GM12873 (cell line): ENCODE data around the gene TENM4.
A peak's percentile ranks its signal among the peaks of the same experiment; 100 is the strongest.

Source experiments
- TF ChIP-seq, protein P1 (sequence below): IDR thresholded peaks from 2 replicates; pipeline ENCODE4 v1.5.1; 2012; ENCODE audit warnings: low read depth, mild to moderate bottlenecking, moderate library complexity, low read length, control low read depth; ENCODE audit not compliant: insufficient read depth; ENCODE audit errors: missing control alignments

The TENM4 gene

DNA sequence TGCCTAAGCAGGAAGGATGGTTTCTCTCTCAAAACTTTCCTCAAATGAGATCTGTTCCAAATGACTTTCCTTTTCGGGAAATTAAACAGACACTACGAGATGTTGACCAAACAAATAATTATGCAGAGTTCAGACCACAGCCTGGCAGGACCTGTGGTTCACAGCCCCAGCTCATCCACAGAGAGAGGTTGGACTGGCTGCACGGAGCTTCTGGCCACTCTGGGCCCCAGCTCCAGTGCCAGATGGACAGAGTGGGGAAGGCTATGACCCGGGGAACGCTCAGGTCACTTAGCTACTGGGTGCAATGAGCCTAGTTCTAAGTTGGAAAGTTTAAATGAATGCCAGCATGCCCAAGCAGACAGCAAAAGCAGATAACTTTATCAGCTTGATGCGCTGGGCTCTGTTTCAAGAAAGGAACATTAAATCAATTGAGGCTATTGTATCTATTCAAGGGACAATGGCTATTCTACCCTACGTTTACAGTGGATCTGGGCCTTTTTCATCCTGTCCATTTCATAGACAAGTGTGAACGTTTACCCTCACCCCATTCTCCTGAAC, 710.5 kb downstream of the TENM4 start:
- TF ChIP-seq, protein P1, sequence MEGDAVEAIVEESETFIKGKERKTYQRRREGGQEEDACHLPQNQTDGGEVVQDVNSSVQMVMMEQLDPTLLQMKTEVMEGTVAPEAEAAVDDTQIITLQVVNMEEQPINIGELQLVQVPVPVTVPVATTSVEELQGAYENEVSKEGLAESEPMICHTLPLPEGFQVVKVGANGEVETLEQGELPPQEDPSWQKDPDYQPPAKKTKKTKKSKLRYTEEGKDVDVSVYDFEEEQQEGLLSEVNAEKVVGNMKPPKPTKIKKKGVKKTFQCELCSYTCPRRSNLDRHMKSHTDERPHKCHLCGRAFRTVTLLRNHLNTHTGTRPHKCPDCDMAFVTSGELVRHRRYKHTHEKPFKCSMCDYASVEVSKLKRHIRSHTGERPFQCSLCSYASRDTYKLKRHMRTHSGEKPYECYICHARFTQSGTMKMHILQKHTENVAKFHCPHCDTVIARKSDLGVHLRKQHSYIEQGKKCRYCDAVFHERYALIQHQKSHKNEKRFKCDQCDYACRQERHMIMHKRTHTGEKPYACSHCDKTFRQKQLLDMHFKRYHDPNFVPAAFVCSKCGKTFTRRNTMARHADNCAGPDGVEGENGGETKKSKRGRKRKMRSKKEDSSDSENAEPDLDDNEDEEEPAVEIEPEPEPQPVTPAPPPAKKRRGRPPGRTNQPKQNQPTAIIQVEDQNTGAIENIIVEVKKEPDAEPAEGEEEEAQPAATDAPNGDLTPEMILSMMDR, result no peak

DNA sequence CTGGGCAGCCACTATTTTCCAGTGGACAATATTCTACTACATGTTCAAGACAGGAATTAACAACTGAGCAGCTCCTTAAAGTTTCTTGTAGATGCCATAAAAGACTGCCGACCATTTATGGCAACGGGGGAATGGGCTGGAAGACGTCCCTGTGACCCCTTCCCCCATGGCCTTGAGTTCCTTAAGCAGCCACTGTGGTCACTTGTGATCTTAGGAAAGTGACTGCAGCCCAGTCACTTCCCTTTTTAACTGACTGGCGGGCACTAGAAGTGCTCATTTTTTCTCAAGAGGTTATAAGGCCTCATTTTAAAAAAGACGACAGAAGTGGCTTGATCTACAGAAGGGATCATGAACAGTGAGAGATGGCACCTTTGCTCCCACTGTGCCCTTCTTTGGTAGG, 713.0 kb downstream of the TENM4 start:
- TF ChIP-seq, protein P1, result no peak

DNA sequence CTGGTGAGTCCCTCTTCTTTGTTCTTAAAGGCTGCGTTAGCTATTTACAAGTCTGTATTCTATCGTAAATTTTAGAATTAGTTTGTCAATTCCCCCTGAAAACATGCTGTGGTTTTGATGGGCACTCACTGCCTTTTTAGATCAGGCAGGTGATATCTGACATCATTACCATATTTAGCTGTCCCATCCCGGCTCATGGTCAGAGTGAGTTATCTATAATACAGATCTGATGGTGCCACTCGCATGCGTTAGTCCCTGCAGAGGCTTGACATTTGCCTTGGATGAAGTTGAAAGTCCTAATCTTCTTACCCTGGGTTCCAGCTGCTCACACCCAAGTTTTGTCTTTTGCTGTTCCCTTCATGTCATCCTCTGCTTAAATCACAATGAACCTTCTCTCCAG, 715.6 kb downstream of the TENM4 start:
- TF ChIP-seq, protein P1, result no peak

DNA sequence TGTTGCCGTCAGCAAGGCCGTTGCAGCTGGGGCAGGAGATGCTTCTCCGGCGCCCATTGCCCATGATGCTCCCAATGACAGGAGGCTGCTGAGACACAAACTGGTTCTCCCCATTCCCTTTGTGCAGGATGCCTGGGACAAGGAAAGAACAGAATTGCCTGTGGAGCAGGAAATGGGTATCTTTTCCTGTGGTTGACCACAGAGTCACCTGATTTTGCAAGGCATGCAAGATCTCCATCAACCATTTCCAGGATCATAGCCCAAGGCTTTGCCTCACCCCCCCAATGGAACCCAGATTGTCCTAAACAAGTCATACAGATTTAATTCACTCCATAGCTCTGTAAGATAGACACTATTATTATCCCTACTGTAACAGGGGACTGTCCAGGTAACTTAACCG, 718.0 kb downstream of the TENM4 start:
- TF ChIP-seq, protein P1, result no peak

DNA sequence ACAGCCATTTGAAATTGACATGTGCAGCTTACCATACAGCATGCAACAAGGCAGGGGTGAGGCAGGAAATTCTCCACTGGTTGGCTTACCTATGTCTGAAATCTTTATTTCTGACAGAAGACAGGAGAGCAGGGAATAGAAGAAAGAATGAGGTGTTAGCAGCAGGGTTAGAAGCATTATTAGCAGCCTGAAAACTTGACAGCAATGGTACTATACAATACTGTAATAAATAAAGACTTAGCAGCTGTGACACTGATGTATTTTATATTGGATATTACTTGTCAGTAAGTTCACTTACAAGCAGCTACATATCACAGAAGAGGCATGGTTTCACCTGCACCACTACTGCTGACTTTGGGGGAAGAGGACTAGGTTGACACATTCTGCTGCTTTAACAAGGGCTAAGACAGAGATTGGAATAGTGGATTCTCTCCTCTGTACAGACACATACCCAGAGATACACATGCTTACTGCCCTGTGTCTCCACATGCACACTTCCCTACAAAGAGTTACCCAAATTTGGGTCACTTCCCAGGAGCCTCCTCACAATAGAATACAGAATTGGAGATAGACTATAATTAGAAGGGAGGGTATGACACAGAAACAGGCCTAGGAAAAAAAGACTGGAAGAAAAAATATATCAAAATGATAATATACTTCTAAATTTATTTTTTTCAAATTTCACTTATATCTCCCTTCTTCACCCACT, 720.4 kb downstream of the TENM4 start:
- TF ChIP-seq, protein P1, result no peak

DNA sequence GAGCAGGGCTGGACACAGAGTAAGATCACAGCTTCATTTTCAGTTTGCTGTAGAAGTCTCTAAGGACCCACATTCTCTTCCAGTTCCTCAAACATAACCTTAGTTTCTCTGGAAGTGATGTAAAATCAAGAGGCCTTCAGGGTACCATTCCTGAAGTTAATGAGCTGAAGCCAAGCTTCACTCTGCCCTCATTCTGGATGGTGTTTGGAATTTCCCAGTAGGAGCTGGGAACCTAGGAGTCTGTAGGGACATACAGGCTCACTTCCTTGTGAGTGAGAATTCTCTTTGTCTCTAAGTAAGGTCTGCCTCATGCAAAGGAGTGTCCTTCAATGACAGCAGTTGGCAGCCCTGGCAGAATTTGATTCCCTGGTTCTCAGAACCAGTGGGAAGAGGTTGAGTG, 723.8 kb downstream of the TENM4 start:
- TF ChIP-seq, protein P1, result no peak

DNA sequence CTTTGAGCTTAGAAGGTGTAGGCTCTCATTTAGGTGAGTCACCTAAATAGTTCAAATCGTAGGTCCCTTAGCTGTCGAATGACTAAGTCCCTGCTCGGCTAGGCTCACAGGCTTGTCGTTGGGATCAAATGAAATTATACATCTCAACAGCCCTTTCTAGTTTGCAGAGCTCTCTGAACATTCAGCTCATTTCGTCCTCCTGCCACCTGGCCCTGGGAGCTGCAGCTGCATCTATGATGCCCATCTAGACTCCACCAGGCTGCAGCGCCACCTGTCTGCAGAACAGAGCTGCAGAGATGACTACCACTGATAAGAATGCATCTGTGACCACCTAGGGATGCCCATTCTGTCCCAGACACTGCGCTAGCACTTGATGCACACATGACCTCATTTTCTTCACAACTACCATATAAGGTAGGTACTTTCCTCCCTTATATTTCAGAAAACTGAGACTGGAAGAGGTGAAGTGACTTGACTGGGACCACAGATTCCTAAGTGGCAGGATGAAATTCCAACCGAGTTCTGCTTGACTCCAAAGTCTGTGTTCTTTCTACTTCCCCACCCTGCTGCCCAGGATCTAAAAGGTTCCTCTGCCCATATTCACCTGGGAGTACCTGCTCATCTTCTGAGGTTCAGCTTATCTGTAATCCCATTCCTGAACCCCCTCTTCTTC, 725.1 kb downstream of the TENM4 start:
- TF ChIP-seq, protein P1, result peak; percentile 88
